IMR-90 (cell line): ENCODE data around the gene MPC1. TPM values are rescaled to one million over a fixed set of nuclear protein-coding genes. Genes with fewer than 3 reads are reported as not detected.

Source experiments
- ATAC-seq: fragments of 200-7000 bp; cut with Tn5 transposase; 2 replicates; pipeline ENCODE4 v1.9.1; 2020; ENCODE audit warnings: low read depth, mild to moderate bottlenecking, moderate library complexity
- BruUV-seq: library from RNA; stranded (reverse); fragments of 400-500 nt; replicated peaks from 2 replicates; lab custom pipeline; 2021; lab: Mats Ljungman, UMichigan
- CTCF ChIA-PET: fragments of 300-600 bp; formaldehyde crosslinking; extraction: SDS; loops from one replicate; lab custom pipeline; 2021; ENCODE audit warnings: antibody characterized with exemption; lab: Yijun Ruan, JAX
- POLR2A ChIA-PET: fragments of 300-600 bp; sonication (Branson Sonifier 250); formaldehyde crosslinking; loops from one replicate; lab custom pipeline; 2022; ENCODE audit warnings: antibody characterized with exemption; ENCODE audit not compliant: unreplicated experiment; lab: Charles Lee
- DNase-seq: peaks from one replicate; pipeline ENCODE4 v3.0.0; 2013
- H2AFZ ChIP-seq: replicated peaks from 2 replicates; pipeline ENCODE3; 2013; ENCODE audit warnings: low read length, mild to moderate bottlenecking; ENCODE audit not compliant: poor library complexity
- H2AK5ac ChIP-seq: 2 replicates; pipeline ENCODE4 v1.6.1; 2013; ENCODE audit warnings: low read depth, low read length, inconsistent platforms
- H2AK9ac ChIP-seq: replicated peaks from 2 replicates; pipeline ENCODE3; 2013; ENCODE audit warnings: mild to moderate bottlenecking, low read depth, low read length, moderate library complexity; ENCODE audit not compliant: poor library complexity
- H2BK120ac ChIP-seq: 2 replicates; pipeline ENCODE4 v1.6.1; 2013; ENCODE audit warnings: low read depth, low read length, inconsistent platforms
- H2BK15ac ChIP-seq: 3 replicates; pipeline ENCODE4 v1.6.1; 2013; ENCODE audit warnings: low read depth, low read length, inconsistent platforms
- H2BK20ac ChIP-seq: 2 replicates; pipeline ENCODE4 v1.6.1; 2013; ENCODE audit warnings: low read depth, mild to moderate bottlenecking, inconsistent platforms, low read length, moderate library complexity
- H2BK5ac ChIP-seq: 2 replicates; pipeline ENCODE4 v1.6.1; 2013; ENCODE audit warnings: mild to moderate bottlenecking, low read depth, low read length, inconsistent platforms; ENCODE audit not compliant: poor library complexity, severe bottlenecking
- H3K14ac ChIP-seq: replicated peaks from 2 replicates; pipeline ENCODE4 v1.6.1; 2013; ENCODE audit warnings: low read depth, low read length, inconsistent platforms
- H3K18ac ChIP-seq: 2 replicates; pipeline ENCODE4 v1.6.1; 2013; ENCODE audit warnings: low read depth, low read length, control low read depth
- H3K23ac ChIP-seq: 2 replicates; pipeline ENCODE4 v1.6.1; 2013; ENCODE audit warnings: low read depth, low read length, inconsistent platforms
- H3K27ac ChIP-seq: 2 replicates; pipeline ENCODE4 v1.5.1; 2013; ENCODE audit warnings: mild to moderate bottlenecking, control low read depth, low read length; ENCODE audit not compliant: insufficient read depth
- H3K27me3 ChIP-seq: 2 replicates; pipeline ENCODE4 v1.6.1; 2013; ENCODE audit warnings: low read length; ENCODE audit not compliant: control insufficient read depth, insufficient read depth
- H3K36me3 ChIP-seq: 2 replicates; pipeline ENCODE4 v1.6.1; 2013; ENCODE audit warnings: low read length, mixed read lengths; ENCODE audit not compliant: control insufficient read depth, insufficient read depth
- H3K4ac ChIP-seq: 2 replicates; pipeline ENCODE4 v1.6.1; 2013; ENCODE audit warnings: low read depth, low read length, inconsistent platforms
- H3K4me1 ChIP-seq: 2 replicates; pipeline ENCODE4 v1.6.1; 2013; ENCODE audit warnings: low read length, mixed read lengths; ENCODE audit not compliant: control insufficient read depth, insufficient read depth
- H3K4me2 ChIP-seq: 2 replicates; pipeline ENCODE4 v1.6.1; 2013; ENCODE audit warnings: low read depth, mild to moderate bottlenecking, control low read depth, low read length, moderate library complexity
- H3K4me3 ChIP-seq: 2 replicates; pipeline ENCODE4 v1.5.1; 2013; ENCODE audit warnings: low read depth, mild to moderate bottlenecking, control low read depth, low read length, moderate library complexity; ENCODE audit not compliant: insufficient read depth
- H3K56ac ChIP-seq: 2 replicates; pipeline ENCODE4 v1.6.1; 2013; ENCODE audit warnings: low read length, inconsistent platforms; ENCODE audit not compliant: insufficient read depth; ENCODE audit errors: extremely low read depth
- H3K79me1 ChIP-seq, 2 experiments: 2 replicates each; pipeline ENCODE4 v1.6.1; 2013; ENCODE audit warnings: low read length in 2 of 2, inconsistent platforms in 1 of 2, low read depth in 1 of 2
- H3K9ac ChIP-seq: 2 replicates; pipeline ENCODE4 v1.6.1; 2013; ENCODE audit warnings: low read depth, low read length, control low read depth
- H3K9me1 ChIP-seq: 2 replicates; pipeline ENCODE4 v1.6.1; 2013; ENCODE audit warnings: low read length, inconsistent platforms; ENCODE audit not compliant: insufficient read depth
- H3K9me3 ChIP-seq: 2 replicates; pipeline ENCODE4 v1.6.1; 2013; ENCODE audit warnings: low read length; ENCODE audit not compliant: control insufficient read depth, insufficient read depth
- H4K20me1 ChIP-seq: 2 replicates; pipeline ENCODE4 v1.6.1; 2013; ENCODE audit warnings: low read length, inconsistent platforms; ENCODE audit not compliant: insufficient read depth
- H4K5ac ChIP-seq: 2 replicates; pipeline ENCODE4 v1.6.1; 2013; ENCODE audit warnings: mild to moderate bottlenecking, low read depth, low read length, control low read depth
- H4K8ac ChIP-seq, 2 experiments: 2 replicates each; pipeline ENCODE4 v1.6.1; 2013; ENCODE audit warnings: low read depth in 2 of 2, low read length in 2 of 2, control low read depth in 1 of 2, inconsistent platforms in 1 of 2
- H4K91ac ChIP-seq: 2 replicates; pipeline ENCODE4 v1.6.1; 2013; ENCODE audit warnings: low read depth, low read length, inconsistent platforms; ENCODE audit not compliant: insufficient read depth
- POLR2A ChIP-seq: IDR thresholded peaks from 2 replicates; pipeline ENCODE4 v1.6.1; 2012; ENCODE audit warnings: mild to moderate bottlenecking, low read depth, low read length
- WGBS, 2 experiments: methylation state at CpG; one replicate each; pipeline versions ENCODE4 v1.1.5 to v1.1.7; 2013; ENCODE audit warnings: missing lambda C conversion rate in 2 of 2; ENCODE audit not compliant: insufficient read length in 1 of 2; ENCODE audit errors: extremely low coverage in 2 of 2; 5-methylcytosine and 5-hydroxymethylcytosine counted together
- dilution Hi-C: fragments of 300-500 bp; cut with HindIII; formaldehyde crosslinking; loops from one replicate; pipeline ENCODE4 v1.14.3; 2018; ENCODE audit warnings: low sequenced_read_pairs; ENCODE audit not compliant: unreplicated experiment
- in situ Hi-C: fragments of 300-500 bp; cut with MboI; formaldehyde crosslinking; loops from 3 replicates; pipeline ENCODE4 v1.14.3; 2019; ENCODE audit warnings: low sequenced_read_pairs, inconsistent platforms, mixed read lengths
- intact Hi-C: fragments of 100-400 bp; cut with micrococcal nuclease; formaldehyde crosslinking; loops from 2 replicates; pipeline ENCODE4 v1.10.0; 2022
- polyA plus RNA-seq, 3 experiments: library from polyadenylated mRNA; depleted of rRNA; stranded (reverse); fragments of >200 nt; gene quantifications; 2 replicates each; pipeline ENCODE4 v1.2.3, GENCODE V29; 2012; ENCODE audit warnings: low replicate concordance in 1 of 3
- total RNA-seq: library from RNA; depleted of rRNA; stranded (reverse); fragments of >200 nt; gene quantifications from 2 replicates; pipeline ENCODE4 v1.2.3, GENCODE V29; 2012
- TF ChIP-seq, protein P1 (sequence below): conservative IDR thresholded peaks from 2 replicates; pipeline ENCODE4 v1.5.1; 2012; ENCODE audit warnings: mild to moderate bottlenecking, low read depth, low read length, improper control_type of control experiment

Gene MPC1
- total and polyA plus RNA-seq, 2 of the 4 experiments (the other 2 are of a cell fraction): 10.9 to 12.0 TPM

GRCh38 chr6:166342349-166343149 lies 40.2 kb downstream of the MPC1 start, which contains the start of gene SFT2D1:
Gene SFT2D1 (minus strand): TSS chr6:166342545. CDS start chr6:166342481, 64 bp downstream.
- H3K9me1 ChIP-seq: peaks cover 12% of the 10 kb centered on the region
- no peaks in the 10 kb centered on the region; the same call in 1 of the 2 replicates for H3K27me3 ChIP-seq
- peak within 1 kb of the TSS; percentile 79 for H2BK120ac ChIP-seq
- in situ Hi-C loops: no loop called here
- peak within 1 kb of the TSS; percentile 97 for H3K4me2 ChIP-seq
- peak within 1 kb of the TSS; percentile 72 for H3K56ac ChIP-seq
- peak within 1 kb of the TSS; percentile 96 for H4K5ac ChIP-seq
- TF ChIP-seq POLR2A: peak; percentile 85
- TF ChIP-seq, protein P1, sequence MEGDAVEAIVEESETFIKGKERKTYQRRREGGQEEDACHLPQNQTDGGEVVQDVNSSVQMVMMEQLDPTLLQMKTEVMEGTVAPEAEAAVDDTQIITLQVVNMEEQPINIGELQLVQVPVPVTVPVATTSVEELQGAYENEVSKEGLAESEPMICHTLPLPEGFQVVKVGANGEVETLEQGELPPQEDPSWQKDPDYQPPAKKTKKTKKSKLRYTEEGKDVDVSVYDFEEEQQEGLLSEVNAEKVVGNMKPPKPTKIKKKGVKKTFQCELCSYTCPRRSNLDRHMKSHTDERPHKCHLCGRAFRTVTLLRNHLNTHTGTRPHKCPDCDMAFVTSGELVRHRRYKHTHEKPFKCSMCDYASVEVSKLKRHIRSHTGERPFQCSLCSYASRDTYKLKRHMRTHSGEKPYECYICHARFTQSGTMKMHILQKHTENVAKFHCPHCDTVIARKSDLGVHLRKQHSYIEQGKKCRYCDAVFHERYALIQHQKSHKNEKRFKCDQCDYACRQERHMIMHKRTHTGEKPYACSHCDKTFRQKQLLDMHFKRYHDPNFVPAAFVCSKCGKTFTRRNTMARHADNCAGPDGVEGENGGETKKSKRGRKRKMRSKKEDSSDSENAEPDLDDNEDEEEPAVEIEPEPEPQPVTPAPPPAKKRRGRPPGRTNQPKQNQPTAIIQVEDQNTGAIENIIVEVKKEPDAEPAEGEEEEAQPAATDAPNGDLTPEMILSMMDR: no peak
- whole genome bisulfite sequencing, 2 experiments: 1% methylated on average over 15 of the region's 73 CpGs; no CpG with 5 or more reads in 1 of the 2 experiments
- H2AK9ac ChIP-seq: peak within 1 kb of the TSS; percentile 97
- peaks cover 35% of the 10 kb centered on the region for H4K20me1 ChIP-seq
- POLR2A ChIA-PET: no interaction called here
- no peak within 1 kb of the TSS for H2BK20ac ChIP-seq
- H3K23ac ChIP-seq: peak within 1 kb of the TSS; percentile 99
- dilution Hi-C loops: no loop called here
- H4K91ac ChIP-seq: peak within 1 kb of the TSS; percentile 93
- peak within 1 kb of the TSS; percentile 70; the same call in 1 of the 2 replicates for H3K18ac ChIP-seq
- peak within 1 kb of the TSS; percentile 91 for H3K27ac ChIP-seq
- no TSS peak for BruUV-seq
- CTCF ChIA-PET: no interaction called here
- peaks cover 6% of the 10 kb centered on the region for H3K36me3 ChIP-seq
- peak within 1 kb of the TSS; percentile 100 for H2AFZ ChIP-seq
- H2BK5ac ChIP-seq: peak within 1 kb of the TSS; percentile 87
- H3K4me3 ChIP-seq: peak within 1 kb of the TSS; percentile 82
- peak within 1 kb of the TSS; percentile 90 for H3K9ac ChIP-seq
- no peaks in the 10 kb centered on the region; the same call in 1 of the 2 replicates for H3K4me1 ChIP-seq
- ATAC-seq (peak; percentile 98), DNase-seq (peak; percentile 83)
- peak within 1 kb of the TSS; percentile 99 for H3K4ac ChIP-seq
- H3K79me1 ChIP-seq: peaks cover 10 to 49% of the 10 kb centered on the region in 2 experiments; a peak in 3 of 4 replicates
- H3K14ac ChIP-seq: peak within 1 kb of the TSS; percentile 97
- peak within 1 kb of the TSS; percentile 23 for H2AK5ac ChIP-seq
- intact Hi-C loops: loop anchor here (2.0 kb wide), 1 partner anchor 40 kb away; the partner anchor contains the start of gene MPC1
- no peak within 1 kb of the TSS for H2BK15ac ChIP-seq
- no peaks in the 10 kb centered on the region for H3K9me3 ChIP-seq
- peak within 1 kb of the TSS; percentile 85 to 98 for H4K8ac ChIP-seq
